Thoracic aorta (tissue), 2 donors: ENCODE data around the gene ADAMTS13. TPM values are rescaled to one million over a fixed set of nuclear protein-coding genes. Genes with fewer than 3 reads are reported as not detected.

Source experiments
- ATAC-seq: fragments of 150-250 bp; one replicate; pipeline ENCODE4 v1.8.0; 2017; ENCODE audit warnings: low read depth; ENCODE audit not compliant: insufficient number of reproducible peaks, low FRiP score
- DNase-seq: peaks from one replicate; pipeline ENCODE4 v3.0.0-alpha.2; 2020; ENCODE audit warnings: low spot score
- H3K27ac ChIP-seq, 2 donors: fragments of 200-600 bp; sonication (generic); 1 replicate in 1 of 2; 2 replicates in 1 of 2; pipeline ENCODE4 v1.5.1; 2016; ENCODE audit warnings: mild to moderate bottlenecking in 2 of 2, moderate library complexity in 2 of 2
- H3K27me3 ChIP-seq: fragments of 200-600 bp; sonication (generic); replicated peaks from 2 replicates; pipeline ENCODE4 v1.6.0; 2016; ENCODE audit warnings: mild to moderate bottlenecking; ENCODE audit not compliant: insufficient read depth
- H3K36me3 ChIP-seq: fragments of 200-600 bp; sonication (generic); one replicate; pipeline ENCODE4 v1.5.1; 2016
- H3K4me1 ChIP-seq, 2 donors: fragments of 200-600 bp; sonication (generic); 1 replicate in 1 of 2; 2 replicates in 1 of 2; pipeline versions ENCODE4 v1.5.1 to v1.6.0; 2016; ENCODE audit warnings: low read depth in 2 of 2, mild to moderate bottlenecking in 1 of 2; ENCODE audit not compliant: control insufficient read depth in 1 of 2
- H3K4me3 ChIP-seq: fragments of 200-600 bp; sonication (generic); 2 replicates; pipeline ENCODE4 v1.5.1; 2016; ENCODE audit warnings: mild to moderate bottlenecking
- H3K9me3 ChIP-seq: fragments of 200-600 bp; sonication (generic); 2 replicates; pipeline ENCODE4 v1.5.1; 2016
- CTCF ChIP-seq: fragments of 200-600 bp; sonication (generic); IDR thresholded peaks from one replicate; pipeline ENCODE4 v1.5.1; 2019; ENCODE audit warnings: antibody characterized with exemption
- total RNA-seq, 2 donors: library from RNA; depleted of rRNA; stranded (reverse); fragments of >200 nt; gene quantifications; one replicate each; pipeline versions ENCODE4 v1.1.0 to v1.2.3, GENCODE V29; 2016

Gene ADAMTS13
- total RNA-seq, 2 donors from 2014 or later: 1.3 to 6.0 TPM

- no peak overlapping the region for H3K4me3 ChIP-seq
- no peak for TF ChIP-seq CTCF
- H3K36me3 ChIP-seq: no peaks in the 10 kb centered on the region
- no peaks in the 10 kb centered on the region for H3K27me3 ChIP-seq
- no peaks in the 10 kb centered on the region for H3K9me3 ChIP-seq
- peaks cover 11 to 20% of the 10 kb centered on the region in 2 donors for H3K4me1 ChIP-seq
- DNase-seq: no peak
- H3K27ac ChIP-seq: no peak overlapping the region
- ATAC-seq: no peak
These were observed 1.8 kb upstream of the ADAMTS13 start for GRCh38 chr9:133420392-133420827.

DNA sequence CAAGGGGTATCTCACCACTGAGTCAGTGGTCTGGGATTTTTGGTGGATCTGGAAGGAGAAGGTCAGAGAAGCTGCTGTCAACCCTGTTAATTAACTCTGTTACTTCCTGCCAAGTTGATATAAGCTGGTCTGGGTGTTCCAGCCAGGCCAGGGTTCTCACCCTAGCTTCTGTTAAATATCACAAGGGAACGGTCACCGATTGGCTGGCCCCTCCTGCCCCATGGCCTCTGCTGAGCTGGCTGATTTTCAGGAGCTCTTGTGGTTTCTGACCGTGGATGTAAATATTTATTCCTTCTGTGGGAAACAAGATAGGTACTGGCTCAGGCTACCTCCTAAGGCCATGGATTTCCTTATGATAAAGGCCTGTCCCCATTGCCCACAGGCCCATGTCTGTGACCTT lies 1.0 kb downstream of the ADAMTS13 start:
- H3K36me3 ChIP-seq: no peaks in the 10 kb centered on the region
- H3K9me3 ChIP-seq: no peaks in the 10 kb centered on the region
- H3K27me3 ChIP-seq: no peaks in the 10 kb centered on the region
- no peak for ATAC-seq
- DNase-seq: no peak
- no peaks in the 10 kb centered on the region for H3K4me1 ChIP-seq
- no peak for TF ChIP-seq CTCF
- no peak overlapping the region for H3K4me3 ChIP-seq
- no peak overlapping the region for H3K27ac ChIP-seq

- DNase-seq (no peak), ATAC-seq (no peak)
- H3K9me3 ChIP-seq: no peaks in the 10 kb centered on the region
- no peak overlapping the region for H3K27ac ChIP-seq
- no peak for TF ChIP-seq CTCF
- no peak overlapping the region for H3K4me3 ChIP-seq
- H3K36me3 ChIP-seq: no peaks in the 10 kb centered on the region
- H3K4me1 ChIP-seq: no peaks in the 10 kb centered on the region
- H3K27me3 ChIP-seq: no peaks in the 10 kb centered on the region
These were observed 2.0 kb downstream of the ADAMTS13 start for GRCh38 chr9:133424187-133424586.

DNA sequence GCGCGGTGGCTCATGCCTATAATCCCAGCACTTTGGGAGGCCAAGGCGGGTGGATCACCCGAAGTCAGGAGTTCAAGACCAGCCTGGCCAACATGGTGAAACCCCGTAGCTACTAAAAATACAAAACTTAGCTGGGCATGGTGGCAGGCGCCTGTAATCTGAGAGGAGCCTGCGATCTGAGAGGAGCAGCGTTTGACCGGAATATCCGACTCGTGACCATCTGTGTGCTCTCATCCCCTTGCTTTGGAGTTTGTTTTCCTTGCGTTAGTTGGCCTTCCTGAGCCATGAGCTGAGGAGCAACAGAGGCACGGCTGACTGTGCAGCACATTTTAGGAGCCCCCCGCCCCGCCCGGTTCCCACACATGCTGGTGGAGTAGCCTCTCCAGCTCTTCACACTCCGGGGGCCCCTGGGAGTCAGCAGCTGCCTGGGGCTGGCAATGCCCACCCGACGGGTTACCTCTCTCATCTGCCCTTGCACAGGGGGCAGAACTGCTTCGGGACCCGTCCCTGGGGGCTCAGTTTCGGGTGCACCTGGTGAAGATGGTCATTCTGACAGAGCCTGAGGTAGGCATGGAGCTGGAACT lies 3.0 kb downstream of the ADAMTS13 start:
- H3K4me1 ChIP-seq: no peaks in the 10 kb centered on the region
- TF ChIP-seq CTCF: no peak
- no peak overlapping the region for H3K4me3 ChIP-seq
- no peaks in the 10 kb centered on the region for H3K36me3 ChIP-seq
- H3K27me3 ChIP-seq: no peaks in the 10 kb centered on the region
- ATAC-seq (no peak), DNase-seq (no peak)
- H3K27ac ChIP-seq: no peak overlapping the region
- no peaks in the 10 kb centered on the region for H3K9me3 ChIP-seq

- no peaks in the 10 kb centered on the region for H3K9me3 ChIP-seq
- no peaks in the 10 kb centered on the region for H3K4me1 ChIP-seq
- H3K4me3 ChIP-seq: no peak overlapping the region
- H3K27ac ChIP-seq: no peak overlapping the region
- H3K36me3 ChIP-seq: no peaks in the 10 kb centered on the region
- ATAC-seq (no peak), DNase-seq (no peak)
- H3K27me3 ChIP-seq: no peaks in the 10 kb centered on the region
- no peak for TF ChIP-seq CTCF
These were observed 3.8 kb downstream of the ADAMTS13 start for GRCh38 chr9:133426011-133426410.
